ENCODE measurements around the gene PLA2G2F.

The PLA2G2F gene

GRCh38 chr1:20100632-20101355 is 38.3 kb upstream of the PLA2G2F start:
- no peaks in the 10 kb centered on the region for H4K20me1 ChIP-seq (ENCODE audit: low read depth, low read length)
- H3K79me2 ChIP-seq (ENCODE audit: insufficient read depth, low read length) = no peaks in the 10 kb centered on the region
- no peaks in the 10 kb centered on the region for H3F3A ChIP-seq (ENCODE audit: insufficient read depth)
- no peak overlapping the region for H3K4me3 ChIP-seq (ENCODE audit: insufficient read depth, low read length, poor library complexity, severe bottlenecking)
- no peaks in the 10 kb centered on the region for H3K9me2 ChIP-seq (replicated peaks; ENCODE audit: insufficient read depth, low read length)
- H3K9ac ChIP-seq (ENCODE audit: low read length) = no peak overlapping the region
- H3K4me2 ChIP-seq (ENCODE audit: low read depth, low read length, poor library complexity, severe bottlenecking) = no peak overlapping the region
- no peaks in the 10 kb centered on the region for H3K27me3 ChIP-seq (ENCODE audit: low read length)
- no peaks in the 10 kb centered on the region for H3K9me3 ChIP-seq (ENCODE audit: insufficient read depth, low read length)
- H2AFZ ChIP-seq (ENCODE audit: low read depth, low read length, severe bottlenecking) = no peak overlapping the region
- TF ChIP-seq EZH2phosphoT487 (conservative IDR thresholded peaks at IDR 0.05; ENCODE audit: low read length) (no peak), CTCF (IDR thresholded peaks at IDR 0.05; ENCODE audit: insufficient read depth, low read length, poor library complexity, severe bottlenecking) (no peak)
- H3K36me3 ChIP-seq (ENCODE audit: low read length) = no peaks in the 10 kb centered on the region
- H3K27ac ChIP-seq (ENCODE audit: low read depth, low read length) = no peak overlapping the region

GRCh38 chr1:20102875-20103274 is 36.2 kb upstream of the PLA2G2F start:
- H4K20me1 ChIP-seq (ENCODE audit: low read depth, low read length) = no peaks in the 10 kb centered on the region
- H3K79me2 ChIP-seq (ENCODE audit: insufficient read depth, low read length) = no peaks in the 10 kb centered on the region
- no peaks in the 10 kb centered on the region for H3K9me2 ChIP-seq (replicated peaks; ENCODE audit: insufficient read depth, low read length)
- no peak overlapping the region for H3K4me2 ChIP-seq (ENCODE audit: low read depth, low read length, poor library complexity, severe bottlenecking)
- H3K27ac ChIP-seq (ENCODE audit: low read depth, low read length) = no peak overlapping the region
- no peaks in the 10 kb centered on the region for H3K36me3 ChIP-seq (ENCODE audit: low read length)
- no peaks in the 10 kb centered on the region for H3K27me3 ChIP-seq (ENCODE audit: low read length)
- H2AFZ ChIP-seq (ENCODE audit: low read depth, low read length, severe bottlenecking) = no peak overlapping the region
- no peak for TF ChIP-seq CTCF (IDR thresholded peaks at IDR 0.05; ENCODE audit: insufficient read depth, low read length, poor library complexity, severe bottlenecking)
- no peak for TF ChIP-seq EZH2phosphoT487 (conservative IDR thresholded peaks at IDR 0.05; ENCODE audit: low read length)
- no peaks in the 10 kb centered on the region for H3K9me3 ChIP-seq (ENCODE audit: insufficient read depth, low read length)
- H3K9ac ChIP-seq (ENCODE audit: low read length) = no peak overlapping the region
- H3F3A ChIP-seq (ENCODE audit: insufficient read depth) = no peaks in the 10 kb centered on the region
- H3K4me3 ChIP-seq (ENCODE audit: insufficient read depth, low read length, poor library complexity, severe bottlenecking) = no peak overlapping the region

GRCh38 chr1:20105856-20106255 is 33.3 kb upstream of the PLA2G2F start:
- Histone ChIP-seq H3K9ac (ENCODE audit: low read length) (no peak overlapping the region), H3K4me2 (ENCODE audit: low read depth, low read length, poor library complexity, severe bottlenecking) (no peak overlapping the region), H3K9me3 (ENCODE audit: insufficient read depth, low read length) (no peaks in the 10 kb centered on the region), H3K36me3 (ENCODE audit: low read length) (no peaks in the 10 kb centered on the region), H4K20me1 (ENCODE audit: low read depth, low read length) (no peaks in the 10 kb centered on the region), H3K9me2 (replicated peaks; ENCODE audit: insufficient read depth, low read length) (no peaks in the 10 kb centered on the region), H3K4me3 (ENCODE audit: insufficient read depth, low read length, poor library complexity, severe bottlenecking) (no peak overlapping the region), H2AFZ (ENCODE audit: low read depth, low read length, severe bottlenecking) (no peak overlapping the region), H3F3A (ENCODE audit: insufficient read depth) (no peaks in the 10 kb centered on the region), H3K27me3 (ENCODE audit: low read length) (no peaks in the 10 kb centered on the region), H3K79me2 (ENCODE audit: insufficient read depth, low read length) (no peaks in the 10 kb centered on the region), H3K27ac (ENCODE audit: low read depth, low read length) (no peak overlapping the region)
- TF ChIP-seq EZH2phosphoT487 (conservative IDR thresholded peaks at IDR 0.05; ENCODE audit: low read length) = no peak
- TF ChIP-seq CTCF (IDR thresholded peaks at IDR 0.05; ENCODE audit: insufficient read depth, low read length, poor library complexity, severe bottlenecking) = no peak
